Lower leg skin (tissue), 4 donors: ENCODE measurements around the gene MFAP3L. TPM values are rescaled to one million over a fixed set of nuclear protein-coding genes. Genes with fewer than 3 reads are reported as not detected.
A peak's percentile ranks its signal among the peaks of the same experiment; 100 is the strongest.
"Not testable (repeated sequence)": the region's sequence is repeated elsewhere in the genome, so short reads cannot be mapped to it uniquely, and the experiment has no call there.

ENCODE experiments used
- DNase-seq, 2 donors: peaks; one replicate each; pipeline ENCODE4 v3.0.0-alpha.2; 2019; ENCODE audit warnings: low spot score in 2 of 2
- H3K4me3 ChIP-seq: fragments of 200-600 bp; sonication (generic); 2 replicates; pipeline ENCODE4 v1.5.1; 2017; ENCODE audit warnings: mild to moderate bottlenecking, low read depth; ENCODE audit not compliant: poor library complexity, severe bottlenecking
- POLR2A ChIP-seq, 2 donors: fragments of 450-650 bp; IDR thresholded peaks; one replicate each; pipeline ENCODE4 v1.6.1; 2016 to 2017; ENCODE audit warnings: antibody characterized with exemption in 2 of 2, mild to moderate bottlenecking in 1 of 2, moderate library complexity in 1 of 2
- WGBS, 2 donors: methylation state at CpG; one replicate each; pipeline ENCODE4 v1.1.5; 2018; 5-methylcytosine and 5-hydroxymethylcytosine counted together
- intact Hi-C: fragments of 100-400 bp; cut with DNase I; formaldehyde crosslinking; loops from one replicate; pipeline ENCODE4 v1.15.0; 2023; ENCODE audit warnings: low total_unique reads
- total RNA-seq, 4 donors: library from RNA; depleted of rRNA; stranded (reverse); fragments of >200 nt; gene quantifications; one replicate each; pipeline ENCODE4 v1.1.0, GENCODE V29; 2016
- TF ChIP-seq, protein P1 (sequence below), 3 donors: fragments of 450-650 bp; IDR thresholded peaks; one replicate each; pipeline ENCODE4 v1.5.1; 2016; ENCODE audit warnings: antibody characterized with exemption in 3 of 3, mild to moderate bottlenecking in 3 of 3, moderate library complexity in 2 of 3

Gene MFAP3L
- total RNA-seq, 4 donors from 2014 or later, result 93.6 to 110 (median 97.9) TPM

DNA sequence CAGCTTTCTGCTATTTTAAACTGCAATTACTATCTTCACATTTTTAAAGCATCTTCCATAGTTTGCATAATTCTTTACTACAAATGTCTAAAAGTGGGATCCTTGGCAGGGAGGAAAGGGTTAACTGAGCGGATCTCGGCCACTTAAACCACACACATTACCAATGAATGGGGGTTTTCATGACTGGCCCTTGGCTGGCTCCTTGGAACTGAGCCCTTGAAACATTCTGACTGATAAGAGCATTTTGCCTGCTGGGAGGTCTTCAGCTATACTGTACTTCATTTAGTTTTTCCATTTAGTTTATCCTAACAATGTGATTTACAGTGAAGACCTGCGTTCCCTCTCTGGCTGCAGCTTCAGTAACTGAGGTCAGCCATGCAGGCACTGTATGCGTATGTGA lies 31.7 kb upstream of the MFAP3L start:
- WGBS, 2 donors, result 76 to 79% methylated on average over 4 of the region's 4 CpGs
- DNase-seq, result no peak
- intact Hi-C loops, result no loop called here
- no peak overlapping the region for H3K4me3 ChIP-seq
- no peak for TF ChIP-seq POLR2A (IDR thresholded peaks at IDR 0.05)
- TF ChIP-seq, protein P1, sequence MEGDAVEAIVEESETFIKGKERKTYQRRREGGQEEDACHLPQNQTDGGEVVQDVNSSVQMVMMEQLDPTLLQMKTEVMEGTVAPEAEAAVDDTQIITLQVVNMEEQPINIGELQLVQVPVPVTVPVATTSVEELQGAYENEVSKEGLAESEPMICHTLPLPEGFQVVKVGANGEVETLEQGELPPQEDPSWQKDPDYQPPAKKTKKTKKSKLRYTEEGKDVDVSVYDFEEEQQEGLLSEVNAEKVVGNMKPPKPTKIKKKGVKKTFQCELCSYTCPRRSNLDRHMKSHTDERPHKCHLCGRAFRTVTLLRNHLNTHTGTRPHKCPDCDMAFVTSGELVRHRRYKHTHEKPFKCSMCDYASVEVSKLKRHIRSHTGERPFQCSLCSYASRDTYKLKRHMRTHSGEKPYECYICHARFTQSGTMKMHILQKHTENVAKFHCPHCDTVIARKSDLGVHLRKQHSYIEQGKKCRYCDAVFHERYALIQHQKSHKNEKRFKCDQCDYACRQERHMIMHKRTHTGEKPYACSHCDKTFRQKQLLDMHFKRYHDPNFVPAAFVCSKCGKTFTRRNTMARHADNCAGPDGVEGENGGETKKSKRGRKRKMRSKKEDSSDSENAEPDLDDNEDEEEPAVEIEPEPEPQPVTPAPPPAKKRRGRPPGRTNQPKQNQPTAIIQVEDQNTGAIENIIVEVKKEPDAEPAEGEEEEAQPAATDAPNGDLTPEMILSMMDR (IDR thresholded peaks at IDR 0.05), result no peak

DNA sequence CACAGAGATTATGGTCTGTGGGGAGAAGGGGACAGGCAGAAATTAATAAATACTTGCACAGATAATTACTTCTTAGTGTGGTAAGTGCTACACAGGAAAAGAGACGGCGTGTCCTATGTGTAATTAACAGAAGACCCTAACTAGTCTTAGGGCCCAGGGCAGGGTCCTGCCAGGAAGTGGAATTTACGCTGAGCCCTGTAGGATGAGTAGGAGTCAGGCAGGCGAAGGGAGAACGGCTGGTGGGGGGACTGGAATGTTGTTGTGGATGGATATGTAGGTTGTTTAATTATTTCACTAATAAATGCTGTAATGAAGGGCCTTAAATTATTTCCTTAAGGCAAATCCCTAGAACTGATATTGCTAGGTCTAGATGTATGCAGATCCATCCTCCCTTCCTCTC lies 26.7 kb upstream of the MFAP3L start:
- intact Hi-C loops, result no loop called here
- TF ChIP-seq, protein P1 (IDR thresholded peaks at IDR 0.05), result no peak
- no peak for TF ChIP-seq POLR2A (IDR thresholded peaks at IDR 0.05)
- no peak for DNase-seq
- 72 to 78% methylated on average over 5 of the region's 5 CpGs for WGBS, 2 donors
- no peak overlapping the region for H3K4me3 ChIP-seq

DNA sequence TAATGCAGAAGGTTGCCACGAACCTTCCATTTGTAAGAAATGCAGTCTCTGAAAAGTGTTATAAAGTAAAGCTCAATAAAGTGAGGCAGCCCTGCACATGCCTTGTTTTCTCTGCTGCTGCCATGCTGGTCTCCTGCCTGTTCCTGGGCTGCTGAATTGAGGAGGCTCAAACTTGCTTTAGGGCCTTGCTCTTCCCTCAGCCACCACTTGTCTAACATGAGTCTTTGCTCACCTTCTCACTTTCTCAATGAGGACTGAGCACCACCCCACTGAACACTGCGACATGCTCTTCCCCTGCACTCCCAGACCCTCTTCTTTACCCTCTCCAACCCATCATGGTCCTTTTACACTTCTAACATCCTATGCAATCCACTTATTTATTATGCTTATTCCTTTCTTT lies 25.2 kb upstream of the MFAP3L start:
- WGBS, 2 donors, result 83 to 84% methylated on average over 2 of the region's 2 CpGs
- intact Hi-C loops, result no loop called here
- TF ChIP-seq, protein P1 (IDR thresholded peaks at IDR 0.05), result no peak
- no peak for TF ChIP-seq POLR2A (IDR thresholded peaks at IDR 0.05)

DNA sequence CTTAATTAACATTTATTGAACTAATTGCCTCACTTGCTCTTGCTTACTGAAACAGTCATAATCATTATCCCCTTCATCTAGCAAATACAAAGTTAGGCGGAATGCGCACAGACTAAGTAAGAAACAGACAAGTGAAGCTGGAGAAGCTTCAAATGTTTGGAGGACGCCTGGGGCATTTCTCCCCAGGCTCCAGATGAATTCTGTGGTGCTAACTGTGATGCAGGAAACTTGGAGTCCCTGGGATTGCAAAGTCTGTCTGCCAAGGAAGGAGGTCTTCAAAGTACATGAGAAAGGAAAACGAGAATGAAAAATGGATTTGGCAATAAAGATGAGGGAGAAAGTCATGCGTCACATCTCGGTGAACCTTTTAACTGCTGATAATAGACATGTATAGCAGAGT lies 23.6 kb upstream of the MFAP3L start:
- TF ChIP-seq POLR2A (IDR thresholded peaks at IDR 0.05), result no peak
- TF ChIP-seq, protein P1 (IDR thresholded peaks at IDR 0.05), result no peak
- DNase-seq, result no peak
- WGBS, 2 donors, result 63 to 69% methylated on average over 6 of the region's 6 CpGs
- intact Hi-C loops, result loop anchor here (10.0 kb wide), 1 partner anchor 435 kb away; the partner anchor contains the start of gene NEK1
- H3K4me3 ChIP-seq, result no peak overlapping the region

More for the DNA sequence above, 25.2 kb upstream of the MFAP3L start:
- H3K4me3 ChIP-seq, result no peak overlapping the region
- DNase-seq, result no peak

DNA sequence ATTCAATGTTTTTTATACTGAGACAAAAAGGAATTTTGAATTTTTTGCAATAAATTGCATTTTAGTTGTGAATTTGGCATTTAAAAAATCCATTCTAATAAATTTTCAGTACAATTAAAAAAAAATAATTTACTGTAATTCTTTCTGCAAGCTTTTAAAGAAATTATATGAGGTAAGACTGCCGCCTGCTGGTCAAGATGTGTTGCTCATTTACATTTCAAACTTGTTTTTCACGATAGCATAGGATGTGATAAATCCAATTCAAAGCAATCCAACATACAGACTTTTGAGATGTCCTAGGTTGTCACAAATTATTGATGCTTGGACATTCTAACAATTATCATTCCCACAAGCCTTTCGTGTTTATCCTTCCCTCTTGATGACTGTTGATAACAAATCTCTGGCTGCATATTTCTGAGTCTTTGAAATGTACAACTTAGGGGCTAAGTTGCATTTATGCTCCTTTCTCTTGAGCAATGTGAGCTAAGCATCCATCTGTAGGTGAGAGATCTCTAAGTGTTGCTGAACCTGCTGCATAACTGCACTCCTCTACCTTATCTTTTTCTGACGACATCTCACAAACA lies 21.7 kb upstream of the MFAP3L start:
- no peak overlapping the region for H3K4me3 ChIP-seq
- WGBS, 2 donors, result 21 to 22% methylated on average over 4 of the region's 4 CpGs
- intact Hi-C loops, result loop anchor here (10.0 kb wide), 1 partner anchor 433 kb away; the partner anchor contains the start of gene NEK1
- no peak for TF ChIP-seq POLR2A (IDR thresholded peaks at IDR 0.05)
- DNase-seq, result peak in 1 of 2 donors; percentile 31

DNA sequence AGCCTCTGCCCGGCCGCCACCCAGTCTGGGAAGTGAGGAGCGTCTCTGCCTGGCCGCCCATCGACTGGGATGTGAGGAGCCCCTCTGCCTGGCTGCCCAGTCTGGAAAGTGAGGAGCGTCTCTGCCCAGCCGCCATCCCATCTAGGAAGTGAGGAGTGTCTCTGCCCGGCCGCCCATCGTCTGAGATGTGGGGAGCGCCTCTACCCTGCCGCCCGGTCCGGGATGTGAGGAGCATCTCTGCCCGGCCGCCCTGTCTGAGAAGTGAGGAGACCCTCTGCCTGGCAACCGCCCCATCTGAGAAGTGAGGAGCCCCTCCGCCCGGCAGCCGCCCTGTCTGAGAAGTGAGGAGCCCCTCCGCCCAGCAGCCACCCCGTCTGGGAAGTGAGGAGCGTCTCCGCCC lies 20.0 kb upstream of the MFAP3L start:
- not testable (repeated sequence) for H3K4me3 ChIP-seq, DNase-seq
- WGBS, 2 donors, result 95 to 100% methylated on average over 5 to 8 of the region's 24 CpGs
- intact Hi-C loops, result loop anchor here (10.0 kb wide), 1 partner anchor 431 kb away; the partner anchor contains the start of gene NEK1
